Tibial nerve (tissue), 4 donors: ENCODE data around the gene PSPH. TPM values are rescaled to one million over a fixed set of nuclear protein-coding genes. Genes with fewer than 3 reads are reported as not detected.

ENCODE experiments used
- DNase-seq, 2 donors: peaks; one replicate each; pipeline ENCODE4 v3.0.0-alpha.2; 2019; ENCODE audit warnings: low spot score in 2 of 2
- H3K27ac ChIP-seq, 4 donors: fragments of 200-600 bp; sonication (generic) in 3 of 4; one replicate each; pipeline ENCODE4 v1.5.1; 2017 to 2019; ENCODE audit warnings: mild to moderate bottlenecking in 1 of 4
- H3K27me3 ChIP-seq, 2 donors: fragments of 200-600 bp; sonication (generic) in 1 of 2; one replicate each; pipeline versions ENCODE4 v1.5.1 to v1.6.0; 2017 to 2019
- H3K36me3 ChIP-seq, 3 donors: fragments of 200-600 bp; sonication (generic); one replicate each; pipeline ENCODE4 v1.5.1; 2018 to 2019
- H3K4me1 ChIP-seq, 4 donors: fragments of 200-600 bp; sonication (generic) in 3 of 4; one replicate each; pipeline ENCODE4 v1.5.1; 2017 to 2019
- H3K4me3 ChIP-seq, 4 donors: fragments of 200-600 bp; sonication (generic) in 3 of 4; one replicate each; pipeline ENCODE4 v1.5.1; 2017 to 2019; ENCODE audit warnings: mild to moderate bottlenecking in 1 of 4, moderate library complexity in 1 of 4
- H3K9me3 ChIP-seq, 4 donors: fragments of 200-600 bp; sonication (generic) in 3 of 4; one replicate each; pipeline ENCODE4 v1.5.1; 2017 to 2019
- EP300 ChIP-seq, 2 donors: sonication (generic); formaldehyde crosslinking; IDR thresholded peaks; one replicate each; pipeline ENCODE4 v1.6.1; 2017; ENCODE audit warnings: antibody characterized with exemption in 2 of 2, mild to moderate bottlenecking in 1 of 2
- POLR2A ChIP-seq, 2 donors: fragments of 450-650 bp; IDR thresholded peaks; one replicate each; pipeline ENCODE4 v1.6.1; 2017; ENCODE audit warnings: antibody characterized with exemption in 2 of 2, mild to moderate bottlenecking in 2 of 2, moderate library complexity in 2 of 2
- WGBS, 2 donors: methylation state at CpG; one replicate each; pipeline ENCODE4 v1.1.5; 2018; 5-methylcytosine and 5-hydroxymethylcytosine counted together
- small RNA-seq: library from RNA; depleted of rRNA; stranded (forward); fragments of <200 nt; gene quantifications from one replicate; pipeline ENCODE3, GENCODE V24; 2016
- total RNA-seq, 4 donors: library from RNA; depleted of rRNA; stranded (reverse); fragments of >200 nt; gene quantifications; one replicate each; pipeline ENCODE4 v1.1.0, GENCODE V29; 2016
- TF ChIP-seq, protein P1 (sequence below), 5 experiments: fragments of 200-600 bp in 3 of 5; fragments of 450-650 bp in 2 of 5; sonication (generic) in 3 of 5; IDR thresholded peaks; one replicate each; pipeline ENCODE4 v1.5.1; 2016 to 2019; ENCODE audit warnings: antibody characterized with exemption in 5 of 5, mild to moderate bottlenecking in 3 of 5, moderate library complexity in 2 of 5

Gene PSPH
- total RNA-seq, 4 donors from 2014 or later = 14.9 to 39.8 (median 25.1) TPM

DNA sequence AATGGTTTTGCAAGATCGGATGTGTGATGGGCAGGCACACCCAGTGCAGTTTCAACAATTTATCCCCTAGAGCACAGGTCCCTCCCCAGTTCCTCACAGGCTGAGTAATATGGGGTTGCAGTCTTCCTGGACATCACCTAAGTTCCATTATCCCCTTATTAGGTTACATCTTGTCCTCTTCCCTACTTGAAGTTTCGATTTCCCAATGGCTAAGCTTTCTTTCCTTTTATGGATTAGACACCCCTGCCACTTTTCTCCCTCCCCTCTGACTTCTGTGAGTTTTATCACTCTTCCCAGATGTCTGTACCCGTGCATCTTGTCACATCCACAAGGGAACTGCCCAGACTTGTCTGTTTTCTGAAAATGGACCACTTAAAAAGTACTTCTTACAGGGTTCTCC, 89.2 kb downstream of the PSPH start:
- Histone ChIP-seq H3K36me3 (peaks cover 0 to 7% (median 0%) of the 10 kb centered on the region in 3 donors), H3K27ac (no peak overlapping the region), H3K4me1 (peaks cover 0 to 28% (median 7%) of the 10 kb centered on the region in 4 donors), H3K4me3 (no peak overlapping the region), H3K9me3 (no peaks in the 10 kb centered on the region), H3K27me3 (no peaks in the 10 kb centered on the region)
- TF ChIP-seq POLR2A (IDR thresholded peaks at IDR 0.05) (no peak), EP300 (IDR thresholded peaks at IDR 0.05) (no peak)
- TF ChIP-seq, protein P1, sequence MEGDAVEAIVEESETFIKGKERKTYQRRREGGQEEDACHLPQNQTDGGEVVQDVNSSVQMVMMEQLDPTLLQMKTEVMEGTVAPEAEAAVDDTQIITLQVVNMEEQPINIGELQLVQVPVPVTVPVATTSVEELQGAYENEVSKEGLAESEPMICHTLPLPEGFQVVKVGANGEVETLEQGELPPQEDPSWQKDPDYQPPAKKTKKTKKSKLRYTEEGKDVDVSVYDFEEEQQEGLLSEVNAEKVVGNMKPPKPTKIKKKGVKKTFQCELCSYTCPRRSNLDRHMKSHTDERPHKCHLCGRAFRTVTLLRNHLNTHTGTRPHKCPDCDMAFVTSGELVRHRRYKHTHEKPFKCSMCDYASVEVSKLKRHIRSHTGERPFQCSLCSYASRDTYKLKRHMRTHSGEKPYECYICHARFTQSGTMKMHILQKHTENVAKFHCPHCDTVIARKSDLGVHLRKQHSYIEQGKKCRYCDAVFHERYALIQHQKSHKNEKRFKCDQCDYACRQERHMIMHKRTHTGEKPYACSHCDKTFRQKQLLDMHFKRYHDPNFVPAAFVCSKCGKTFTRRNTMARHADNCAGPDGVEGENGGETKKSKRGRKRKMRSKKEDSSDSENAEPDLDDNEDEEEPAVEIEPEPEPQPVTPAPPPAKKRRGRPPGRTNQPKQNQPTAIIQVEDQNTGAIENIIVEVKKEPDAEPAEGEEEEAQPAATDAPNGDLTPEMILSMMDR (IDR thresholded peaks at IDR 0.05) = no peak
- WGBS, 2 donors = 69 to 81% methylated on average over 3 of the region's 3 CpGs
- no peak for DNase-seq

Small RNA genes lying within 50 kb of the gene (small RNA-seq; reads per million reads assigned to genes)
- gene SNORA15 (not detected), gene SNORA22B (not detected)

Other genes starting within 250 kb of the PSPH start
- gene SEPTIN14, start 188.7 kb downstream of the PSPH start, total RNA-seq = not detected
- 1 to 10 TPM; 3.0 to 7.3 (median 3.7) TPM for gene ZNF713, start 164.0 kb downstream of the PSPH start, total RNA-seq
- gene MRPS17, start 99.6 kb downstream of the PSPH start, total RNA-seq = 1 to 10 TPM; 2.2 to 7.5 (median 3.8) TPM
- 10 to 100 TPM; 54.4 to 61.0 (median 59.0) TPM for gene NIPSNAP2, start 86.9 kb downstream of the PSPH start, total RNA-seq
- 10 to 100 TPM; 60.0 to 99.0 (median 77.9) TPM for gene CCT6A, start 321 bp upstream of the PSPH start, total RNA-seq
- gene SUMF2, start 12.8 kb upstream of the PSPH start, total RNA-seq = 100 to 1,000 TPM in 3 of 4 donors, 10 to 100 TPM in 1; 99.4 to 162 (median 132) TPM
- gene PHKG1, start 41.5 kb upstream of the PSPH start, total RNA-seq = 1 to 10 TPM in 3 of 4 donors, under 1 TPM in 1; 0.39 to 4.2 (median 1.3) TPM
- gene CHCHD2, start 55.0 kb upstream of the PSPH start, total RNA-seq = 100 to 1,000 TPM; 286 to 417 (median 326) TPM
- gene NUPR2, start 65.0 kb upstream of the PSPH start, total RNA-seq = not detected